GM19240 (cell line): ENCODE data around the gene SPATS1.
"Not testable (repeated sequence)": the region's sequence is repeated elsewhere in the genome, so short reads cannot be mapped to it uniquely, and the experiment has no call there.

Experiments
- DNase-seq: peaks from one replicate; pipeline ENCODE4 v3.0.0; 2011; ENCODE audit warnings: low spot score; ENCODE audit not compliant: insufficient read length

Gene SPATS1

DNA sequence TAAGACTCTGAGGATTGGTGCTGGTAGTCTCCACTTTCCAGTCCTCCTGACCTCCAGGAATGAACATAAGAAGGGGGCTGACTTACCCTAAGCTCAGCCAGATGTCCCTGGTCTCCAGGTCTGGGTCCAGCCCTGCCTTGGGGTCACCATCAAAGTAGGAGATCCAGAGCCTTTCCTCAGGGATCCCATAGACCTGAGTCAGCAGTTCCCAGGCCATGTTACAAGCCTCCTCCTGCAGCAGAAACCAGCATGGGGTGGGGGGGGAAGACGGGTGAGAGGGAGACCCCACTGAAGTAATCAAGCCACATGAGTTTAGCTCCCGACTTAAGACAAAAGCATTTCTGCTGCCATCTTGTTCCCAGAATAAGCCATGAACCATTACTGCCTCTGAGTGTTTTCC, 31.1 kb upstream of the SPATS1 start:
- no peak for DNase-seq

DNA sequence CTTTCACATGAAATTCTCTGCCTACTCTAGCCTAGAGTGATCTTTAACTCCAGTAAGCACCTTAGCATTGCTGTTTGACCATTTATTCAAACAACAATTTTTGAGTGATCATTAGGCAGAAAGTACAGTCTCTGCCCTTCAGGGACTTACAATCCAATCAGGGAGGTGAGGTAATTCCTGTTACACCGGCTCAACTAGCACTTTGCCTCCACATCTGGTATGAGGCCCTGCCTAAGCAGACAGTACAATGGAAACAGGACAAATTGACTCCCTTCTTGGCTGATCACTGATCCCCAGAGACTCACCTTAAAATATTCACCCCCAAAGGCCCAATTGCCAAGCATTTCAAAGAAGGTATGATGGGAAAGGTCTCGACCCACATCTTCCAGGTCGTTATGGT, 30.7 kb upstream of the SPATS1 start:
- DNase-seq = no peak

DNA sequence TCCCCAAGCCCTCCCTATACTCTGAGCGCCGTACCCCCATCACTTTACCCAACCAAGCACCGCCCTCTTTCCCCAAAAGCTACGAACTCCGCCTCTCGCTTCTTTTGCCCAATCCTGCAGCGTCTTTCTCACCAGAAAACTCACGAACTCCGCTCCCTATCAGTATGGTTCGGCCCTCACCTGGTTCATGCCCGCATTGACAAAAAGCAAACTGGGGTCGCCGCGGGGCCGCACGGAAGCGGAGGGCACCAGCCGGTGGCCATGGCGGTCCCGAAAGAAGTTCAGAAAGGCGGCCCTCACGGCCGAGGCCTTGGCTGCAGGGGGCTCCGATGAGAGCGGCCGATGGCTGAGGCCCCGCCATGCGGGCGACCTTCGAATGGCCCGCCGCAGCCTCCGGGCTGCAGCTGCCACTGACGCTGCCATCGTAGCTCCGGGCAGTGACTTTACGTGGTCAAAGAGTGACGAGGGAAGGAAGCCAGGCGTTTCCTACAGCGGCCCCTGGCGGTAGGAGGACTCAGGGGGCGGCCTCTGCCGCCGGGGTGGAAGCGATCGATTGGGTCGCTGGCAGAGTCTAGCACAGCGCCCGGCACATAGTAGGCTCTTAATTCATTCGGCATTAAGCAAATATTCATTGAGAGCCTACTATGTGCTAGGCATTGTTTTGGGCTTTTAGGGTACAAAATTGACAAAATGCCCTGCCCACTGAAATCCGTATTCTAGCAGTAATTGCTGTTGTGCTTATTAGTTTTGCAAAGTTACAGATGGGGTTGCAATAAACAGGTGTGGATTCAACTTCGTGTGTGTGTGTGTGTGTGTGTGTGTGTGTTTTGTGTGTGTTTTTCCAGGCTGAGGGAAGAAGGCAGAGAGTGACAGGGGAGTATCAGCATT, 29.3 kb upstream of the SPATS1 start, which contains the start of gene AARS2:
Gene AARS2 (minus strand): TSS at position 447 of the 888 bp plus-strand sequence. CDS start 24 bp downstream, at position 423.
- DNase-seq = peak; percentile 81

DNA sequence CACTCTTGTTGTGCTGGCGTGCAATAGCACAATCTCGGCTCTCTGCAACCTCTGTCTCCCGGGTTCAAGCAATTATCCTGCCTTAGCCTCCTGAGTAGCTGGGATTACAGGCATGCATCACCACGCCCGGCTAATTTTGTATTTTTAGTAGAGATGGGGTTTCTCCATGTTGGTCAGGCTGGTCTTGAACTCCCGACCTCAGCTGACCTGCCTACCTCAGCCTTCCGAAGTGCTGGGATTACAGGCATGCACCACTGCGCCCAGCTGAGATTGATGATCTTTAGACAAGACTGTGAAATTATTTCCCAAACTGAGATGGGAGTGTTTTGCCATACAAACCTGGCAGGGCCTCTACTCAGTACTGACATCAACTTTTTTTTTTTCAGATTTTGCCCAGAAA, 27.8 kb upstream of the SPATS1 start:
- DNase-seq = not testable (repeated sequence)

DNA sequence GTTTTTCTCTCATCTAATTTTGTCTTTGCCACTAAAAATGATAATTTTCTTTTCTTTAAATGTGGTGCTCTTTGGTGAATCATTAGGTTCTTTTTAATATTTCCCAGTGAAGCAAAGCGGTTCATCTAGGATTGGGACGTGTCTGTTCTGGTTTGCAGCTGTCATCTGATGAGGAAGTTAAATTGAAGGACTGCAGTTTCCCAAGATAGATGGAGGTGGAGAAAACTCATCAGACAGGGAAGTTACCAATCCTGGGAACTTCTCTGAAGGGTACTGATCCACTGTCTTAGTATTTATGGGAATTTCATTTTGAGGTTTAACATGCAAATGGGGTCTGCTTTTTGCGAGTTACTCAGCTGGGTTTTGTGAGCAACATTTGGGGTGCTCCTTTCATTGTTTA, 26.9 kb upstream of the SPATS1 start:
- DNase-seq = no peak

DNA sequence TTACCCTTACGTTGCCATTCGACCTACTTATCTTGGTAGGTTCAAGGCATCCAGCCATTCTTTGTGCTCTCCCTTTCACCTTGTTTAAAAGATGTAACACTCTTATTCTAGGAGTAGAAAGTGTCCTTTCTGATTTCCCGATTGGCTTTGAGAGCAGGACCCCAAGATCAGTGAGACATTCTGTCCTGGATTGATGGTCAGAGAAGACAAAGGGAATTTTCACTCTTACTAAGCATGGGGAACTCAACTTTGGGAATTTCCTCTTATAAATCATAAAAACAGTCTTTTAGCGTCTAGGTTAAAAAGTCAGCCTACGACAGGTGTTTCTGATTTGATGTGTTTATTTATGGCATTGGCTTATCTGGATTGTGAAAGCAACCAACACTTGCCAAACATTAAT, 26.5 kb upstream of the SPATS1 start:
- no peak for DNase-seq

DNA sequence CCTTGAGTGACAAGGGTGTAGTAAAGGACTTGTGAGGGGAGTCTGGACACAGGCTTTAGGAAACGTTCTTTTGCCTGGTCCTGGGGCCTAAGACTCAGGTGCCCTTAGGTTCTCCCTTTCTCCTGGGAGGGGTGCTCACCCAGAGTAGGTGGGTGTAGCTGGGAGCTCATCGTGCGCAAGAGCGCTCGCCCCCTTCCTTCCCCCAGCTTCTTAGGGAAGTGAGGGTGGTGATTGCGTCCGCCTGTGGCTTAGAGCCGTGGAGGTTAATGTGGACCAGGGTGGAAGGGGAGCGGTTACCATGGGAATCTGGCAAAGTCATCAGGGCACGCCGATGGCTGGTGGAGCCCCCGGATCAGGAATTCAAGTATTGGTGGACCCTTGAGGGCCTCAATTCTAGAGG, 26.0 kb upstream of the SPATS1 start:
- DNase-seq = no peak

DNA sequence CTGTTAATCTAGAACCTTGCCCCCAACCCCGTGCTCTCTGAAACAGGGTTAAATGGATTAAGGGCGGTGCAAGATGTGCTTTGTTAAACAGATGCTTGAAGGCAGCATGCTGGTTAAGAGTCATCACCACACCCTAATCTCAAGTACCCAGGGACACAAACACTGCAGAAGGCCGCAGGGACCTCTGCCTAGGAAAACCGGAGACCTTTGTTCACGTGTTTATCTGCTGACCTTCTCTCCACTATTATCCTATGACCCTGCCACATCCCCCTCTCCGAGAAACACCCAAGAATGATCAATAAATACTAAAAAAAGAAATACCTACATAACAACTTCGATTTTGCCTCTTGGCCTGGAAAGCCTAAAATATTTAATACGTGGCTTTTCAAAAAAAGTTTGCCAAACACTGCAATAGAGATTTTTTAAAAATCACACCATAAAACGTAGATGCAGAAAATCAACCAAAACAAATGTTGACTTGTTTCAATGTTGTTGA, 25.3 kb upstream of the SPATS1 start:
- not testable (repeated sequence) for DNase-seq

DNA sequence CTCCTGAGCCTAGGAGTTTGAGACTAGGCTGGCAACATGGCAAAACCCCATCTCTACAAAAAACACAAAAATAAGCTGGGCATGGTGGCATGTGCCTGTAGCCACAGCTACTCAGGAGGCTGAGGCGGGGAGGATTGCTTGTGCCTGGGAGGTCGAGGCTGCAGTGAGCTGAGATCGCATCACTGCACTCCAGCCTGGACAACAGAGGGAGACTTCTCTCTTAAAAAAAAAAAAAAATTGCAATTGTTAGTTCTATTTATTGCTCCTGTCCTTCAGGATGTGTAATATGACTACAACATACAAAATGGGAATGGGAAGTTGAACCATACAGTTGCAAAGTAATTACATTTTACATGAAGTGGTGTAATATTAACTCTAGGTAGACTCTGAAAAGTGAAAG, 21.2 kb upstream of the SPATS1 start:
- DNase-seq = no peak

DNA sequence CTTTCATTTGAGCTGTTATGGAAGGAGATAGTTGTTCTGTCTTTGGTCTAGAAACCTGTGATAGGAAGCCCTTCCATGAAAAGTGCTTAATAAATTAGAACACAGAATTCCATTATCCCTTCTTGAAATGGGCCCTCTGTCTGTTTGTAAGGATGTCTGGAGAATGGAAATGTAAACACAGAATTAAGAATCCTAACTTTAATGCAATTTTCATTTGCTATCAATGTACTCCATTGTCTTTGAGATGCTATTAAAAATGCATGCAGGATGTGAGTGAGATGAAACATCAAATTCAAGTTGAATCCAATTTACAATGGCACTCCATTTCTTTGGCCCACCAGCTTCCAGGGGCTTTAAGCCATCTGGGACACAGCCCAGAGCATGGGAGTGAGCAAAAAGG, 15.4 kb upstream of the SPATS1 start:
- DNase-seq = no peak

DNA sequence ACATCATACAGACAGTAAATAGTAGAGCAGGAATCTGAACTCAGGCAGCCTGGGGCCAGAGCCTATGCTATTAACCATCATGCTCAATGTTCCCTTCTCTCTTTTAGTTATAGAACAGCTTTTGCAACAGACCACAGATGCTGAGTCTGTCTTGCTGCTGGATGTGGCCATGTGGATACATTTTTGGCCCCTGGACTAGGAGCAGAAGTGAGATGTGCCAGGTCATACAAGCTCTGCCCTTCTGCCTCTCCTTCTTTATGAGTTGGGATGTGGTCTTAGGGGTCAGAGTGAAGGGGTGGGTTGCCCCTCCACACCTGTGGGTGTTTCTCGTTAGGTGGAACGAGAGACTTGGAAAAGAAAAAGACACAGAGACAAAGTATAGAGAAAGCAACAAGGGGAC, 14.7 kb upstream of the SPATS1 start:
- DNase-seq = no peak

DNA sequence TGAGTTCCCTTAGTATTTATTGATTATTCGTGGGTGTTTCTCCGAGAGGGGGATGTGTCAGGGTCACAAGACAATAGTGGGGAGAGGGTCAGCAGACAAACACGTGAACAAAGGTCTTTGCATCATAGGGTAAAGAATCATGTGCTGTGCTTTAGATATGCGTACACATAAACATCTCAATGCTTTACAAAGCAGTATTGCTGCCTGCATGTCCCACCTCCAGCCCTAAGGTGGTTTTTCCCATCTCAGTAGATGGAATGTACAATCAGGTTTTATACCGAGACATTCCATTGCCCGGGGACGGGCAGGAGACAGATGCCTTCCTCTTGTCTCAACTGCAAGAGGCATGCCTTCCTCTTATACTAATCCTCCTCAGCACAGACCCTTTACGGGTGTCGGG, 14.2 kb upstream of the SPATS1 start:
- not testable (repeated sequence) for DNase-seq

DNA sequence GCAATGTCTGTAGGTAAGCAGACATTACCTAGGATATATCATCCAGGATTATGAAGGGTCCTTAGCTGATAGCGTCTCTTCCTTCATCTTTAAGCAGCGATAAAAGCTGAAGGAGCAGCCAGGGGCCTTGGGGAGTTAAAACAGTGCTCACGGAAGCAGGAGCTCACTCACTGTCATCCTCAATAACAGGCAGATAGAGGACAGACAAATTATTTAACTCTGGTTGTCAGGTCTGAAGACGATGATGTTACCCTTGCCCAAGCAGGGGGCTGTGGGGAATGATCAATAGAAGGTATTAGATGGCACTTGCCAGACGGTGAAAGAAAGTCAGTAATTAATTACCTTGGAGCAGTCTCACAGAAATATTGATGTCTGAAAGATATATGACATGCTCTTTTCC, 12.6 kb upstream of the SPATS1 start:
- no peak for DNase-seq

DNA sequence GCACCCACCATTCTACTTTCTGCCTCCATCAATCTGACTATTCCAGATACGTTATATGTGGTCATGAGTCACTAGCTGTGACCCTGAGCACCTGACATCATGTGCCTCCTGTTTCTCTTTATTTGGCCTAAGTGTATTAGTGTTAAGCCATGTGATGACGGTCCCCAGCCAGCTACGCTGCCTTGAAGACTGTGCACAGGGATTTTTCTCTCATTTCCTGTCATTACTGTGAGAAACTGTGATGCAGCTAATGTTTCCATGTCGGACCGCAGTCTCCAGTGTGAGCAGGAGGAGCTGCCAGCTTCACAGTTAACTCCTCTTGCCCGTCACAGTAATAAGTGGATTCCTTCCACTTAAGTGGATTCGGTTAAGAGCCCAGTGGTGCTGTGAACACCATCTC, 9.9 kb upstream of the SPATS1 start:
- no peak for DNase-seq

DNA sequence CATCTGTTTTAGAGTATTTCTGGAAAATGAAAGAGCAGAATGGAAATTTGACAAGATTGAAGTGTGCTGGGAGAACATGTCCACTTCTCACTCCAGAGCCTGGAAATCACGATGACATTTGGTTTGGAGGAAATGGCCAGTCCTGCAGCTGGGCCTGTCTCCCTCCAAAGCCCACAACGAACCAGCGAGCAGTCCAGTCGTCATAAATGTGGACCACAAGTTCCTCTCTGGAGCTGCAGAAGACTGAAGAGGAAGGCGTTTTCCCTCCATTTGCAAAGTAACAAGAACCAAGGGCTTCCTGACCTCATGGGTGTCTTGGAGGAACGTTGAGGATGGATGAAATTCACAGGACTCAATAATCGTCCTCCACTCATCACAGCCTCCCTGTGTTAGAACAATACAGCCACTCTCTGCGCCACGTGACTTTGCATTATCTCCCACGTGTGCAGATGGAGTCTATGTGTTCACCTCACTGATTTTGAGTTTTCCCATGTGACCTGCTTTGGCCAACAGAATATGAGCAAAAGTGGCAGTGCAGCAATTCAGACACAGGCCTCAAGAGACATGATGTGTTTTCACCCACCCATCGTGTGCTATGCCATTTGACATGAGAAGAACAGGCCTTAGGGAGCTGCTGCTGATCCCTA, 9.1 kb upstream of the SPATS1 start:
- no peak for DNase-seq

DNA sequence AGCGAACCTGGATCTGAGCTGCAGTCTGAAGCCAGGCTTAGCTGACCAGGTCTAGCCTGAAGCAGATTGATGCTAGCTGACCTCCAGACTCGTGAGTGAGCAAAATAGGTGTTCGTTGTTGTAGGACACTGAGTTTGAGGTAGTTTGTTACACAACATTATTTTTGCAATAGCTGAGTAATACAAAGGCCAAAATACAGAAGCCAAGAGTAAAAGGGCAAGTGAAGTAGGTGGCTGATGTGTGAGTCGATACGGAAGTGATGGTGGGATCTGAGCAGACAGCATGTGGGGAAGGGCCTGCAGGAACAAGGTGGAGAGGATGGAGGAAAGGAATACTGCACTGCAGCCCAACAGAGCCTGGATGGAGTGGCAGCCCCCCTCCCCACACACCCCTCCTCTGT, 8.5 kb upstream of the SPATS1 start:
- DNase-seq = no peak

DNA sequence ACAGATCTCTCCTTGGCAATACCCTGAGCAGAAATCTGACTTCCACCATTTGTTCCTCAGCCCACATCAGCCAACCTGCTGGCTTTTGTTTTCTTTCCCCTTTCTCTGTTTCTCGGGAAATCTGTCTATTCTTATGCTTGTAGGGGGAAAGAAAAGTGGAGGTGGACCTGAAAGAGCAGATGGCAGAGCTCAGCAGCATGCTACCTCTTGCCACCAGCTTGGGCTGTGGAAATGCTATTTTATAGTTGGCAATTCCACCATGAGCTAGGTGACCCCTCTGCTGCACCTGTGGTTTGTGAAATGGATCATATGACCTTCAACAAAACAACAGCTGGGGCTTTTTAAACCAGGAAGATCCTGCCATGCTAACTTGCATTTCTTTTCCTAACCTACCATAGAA, 6.8 kb upstream of the SPATS1 start:
- no peak for DNase-seq

DNA sequence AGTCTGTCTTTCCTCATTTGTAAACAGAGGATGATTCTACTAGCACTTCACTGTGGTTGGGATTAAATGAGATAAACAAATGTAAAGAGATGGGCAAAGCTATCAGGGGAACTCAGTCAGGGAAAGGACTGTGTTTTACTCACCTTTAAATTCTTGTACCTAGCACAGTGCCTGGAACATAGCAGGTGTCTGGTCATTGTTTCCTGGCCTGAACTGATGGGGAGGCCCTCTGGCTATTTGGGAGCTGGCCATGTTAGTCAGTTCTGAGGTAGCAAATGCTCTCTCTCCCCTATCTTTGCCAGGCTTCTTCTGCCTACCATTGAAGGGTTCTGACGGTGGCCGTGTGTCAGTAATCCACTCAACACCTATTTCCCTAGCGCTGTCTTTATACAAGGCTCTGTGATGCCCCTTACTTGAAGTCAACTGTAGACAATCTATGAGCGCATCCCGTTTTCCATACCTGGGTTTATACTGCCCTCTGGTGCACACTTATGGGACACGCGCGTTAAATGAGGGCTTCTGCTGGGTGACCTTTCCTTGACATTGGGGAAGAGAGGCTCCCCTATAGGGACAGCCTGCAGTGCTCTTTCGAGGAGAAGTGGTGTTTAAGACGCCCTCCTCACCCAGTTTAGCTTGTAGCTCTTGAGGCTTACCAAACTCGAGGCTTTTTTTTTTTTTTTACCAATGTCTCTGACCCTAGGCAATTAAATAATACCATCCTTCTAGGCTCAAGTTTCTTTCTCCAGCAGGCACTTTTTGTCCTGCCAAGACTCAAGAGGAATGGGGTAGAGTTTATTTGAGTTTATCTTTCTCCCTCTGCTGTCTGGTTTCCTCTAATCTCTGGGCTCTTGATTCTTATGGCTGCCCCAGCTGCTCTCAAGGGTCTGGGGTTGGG, 4.0 kb upstream of the SPATS1 start:
- peak; percentile 51 for DNase-seq

DNA sequence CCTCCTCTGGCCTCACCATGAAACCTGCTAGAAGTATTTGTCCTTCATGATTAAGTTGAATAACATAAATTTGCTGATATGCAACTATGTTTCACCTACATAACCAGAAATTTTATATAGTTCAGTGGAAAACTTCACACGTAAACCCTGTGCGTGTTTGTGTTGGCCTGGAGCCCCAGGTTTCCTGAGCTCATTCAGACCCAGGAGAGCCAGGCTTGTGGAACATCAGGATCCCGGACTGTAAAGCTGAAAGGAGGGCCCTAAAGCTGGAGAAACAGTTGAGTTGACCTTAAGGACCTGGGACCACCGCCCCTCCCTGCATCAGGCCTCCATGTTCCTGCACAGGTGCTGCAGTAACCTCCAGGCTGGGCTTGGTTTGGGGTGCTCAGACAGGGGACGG, 3.1 kb upstream of the SPATS1 start:
- no peak for DNase-seq

DNA sequence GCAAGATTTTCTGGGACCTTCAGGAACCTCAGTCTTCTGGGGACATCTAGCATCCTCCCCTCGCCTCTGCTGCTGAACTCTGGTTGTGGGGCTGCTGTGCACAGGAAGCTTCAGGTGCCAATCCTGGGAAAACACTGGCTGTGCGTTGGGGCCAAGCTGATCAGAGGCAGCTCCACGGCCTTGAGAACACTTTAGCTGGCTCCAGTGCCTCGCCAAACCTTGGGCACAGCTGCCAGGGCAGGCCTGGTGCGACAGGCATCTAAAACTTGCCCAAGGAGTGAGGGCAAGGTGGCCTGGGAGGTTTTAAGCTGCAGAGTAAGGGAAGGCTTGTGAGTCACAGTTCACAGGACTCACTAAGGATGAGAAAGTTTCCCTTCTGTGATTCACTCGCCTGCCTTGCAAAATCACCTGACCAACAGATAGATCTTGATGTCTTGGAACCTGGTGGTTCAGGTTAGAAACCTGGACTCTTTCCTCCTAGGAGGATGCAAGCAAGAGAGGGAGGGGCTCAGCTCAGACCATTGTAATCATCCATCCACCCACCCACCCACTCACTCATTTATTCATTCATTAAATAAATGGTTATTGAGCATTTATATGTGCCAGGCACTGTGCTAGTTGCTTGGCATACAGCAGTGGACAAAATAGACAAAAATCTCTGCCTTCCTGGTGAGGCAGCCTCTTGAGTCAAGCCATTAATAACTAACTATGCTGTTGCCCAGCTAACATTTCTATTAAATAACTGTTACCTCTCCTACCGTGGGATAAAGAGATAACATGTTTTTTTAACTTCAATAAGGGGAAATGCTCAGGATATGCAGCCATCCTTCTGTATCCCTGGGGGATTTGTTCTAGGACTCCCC, 2.5 kb upstream of the SPATS1 start:
- DNase-seq = no peak
